ENCODE measurements around the gene CRAT.
A peak's percentile ranks its signal among the peaks of the same experiment; 100 is the strongest.

CRAT gene

DNA sequence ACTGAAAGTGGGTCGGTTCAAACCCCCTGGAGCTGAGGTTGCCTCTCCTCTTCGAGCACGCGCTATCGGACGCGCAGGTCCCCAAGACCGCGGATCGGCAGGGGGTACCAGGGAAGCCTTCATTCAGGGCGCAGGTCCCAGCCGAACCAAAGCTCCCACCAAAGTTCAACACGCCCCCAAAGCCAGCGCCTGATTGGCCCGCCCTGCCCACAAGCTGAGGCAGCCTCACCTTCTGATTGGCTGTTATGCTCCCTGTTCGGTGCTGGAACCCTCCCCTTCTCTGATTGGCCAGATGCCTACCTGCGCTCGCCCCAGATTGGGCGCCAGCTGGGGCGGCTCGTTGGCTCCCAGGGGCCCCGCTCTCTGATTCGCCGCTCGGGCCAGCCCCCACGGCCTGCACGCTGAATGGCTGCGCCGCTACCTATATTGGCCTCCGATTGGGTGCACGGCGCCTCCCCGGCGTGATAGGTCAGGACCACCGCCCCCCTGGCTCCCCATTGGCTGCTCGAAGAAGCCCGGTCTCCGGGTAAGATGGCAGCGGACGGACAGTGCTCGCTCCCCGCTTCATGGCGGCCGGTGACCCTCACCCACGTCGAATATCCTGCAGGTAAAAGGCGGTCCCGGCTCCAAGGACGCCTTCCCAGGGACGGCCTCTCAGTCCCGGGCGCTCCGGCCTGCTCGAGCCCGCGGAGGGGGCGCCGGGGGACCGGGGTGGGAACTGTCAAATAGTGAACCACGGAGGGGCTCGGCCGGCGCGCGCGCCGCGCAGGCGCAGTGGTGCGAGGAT is 29.8 kb downstream of the CRAT start, which contains the start of gene DOLPP1:
Gene DOLPP1 (plus strand): TSS at position 511 of the 787 bp plus-strand sequence. CDS start 21 bp downstream, at position 532.
- peak; percentile 95 to 98 (median 97) for DNase-seq

DNA sequence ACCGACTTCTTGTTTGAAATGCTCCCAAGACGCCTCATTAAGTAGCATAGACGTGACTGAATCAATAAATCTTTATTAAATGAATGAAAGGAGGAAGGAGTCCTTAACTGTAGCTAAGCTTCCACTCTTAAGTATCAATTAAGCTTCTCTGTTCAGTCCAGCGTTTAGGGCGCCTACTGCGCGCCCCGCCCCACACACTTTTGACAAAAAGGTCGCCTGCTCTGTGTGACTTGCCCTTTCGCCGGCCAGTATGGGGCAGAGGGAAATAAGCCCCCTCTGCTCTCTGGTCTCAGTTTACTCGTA is 30.3 kb downstream of the CRAT start:
- no peak for DNase-seq

DNA sequence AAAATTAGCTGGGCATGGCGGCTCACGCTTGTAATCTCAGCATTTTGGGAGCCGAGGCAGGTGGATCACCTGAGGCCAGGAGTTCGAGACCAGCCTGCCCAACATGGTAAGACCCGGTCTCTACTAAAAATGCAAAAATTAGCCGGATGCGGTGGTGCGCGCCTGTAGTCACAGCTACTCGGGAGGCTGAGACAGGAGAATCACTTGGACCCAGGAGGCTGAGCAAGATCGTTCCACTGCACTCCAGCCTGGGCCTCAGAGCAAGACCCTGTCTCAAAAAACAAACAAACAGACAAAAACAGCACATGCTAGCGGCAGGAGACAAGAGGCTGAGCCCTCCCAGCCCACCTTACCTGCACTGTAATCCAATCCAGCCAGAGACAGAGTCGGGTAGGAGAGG is 30.8 kb downstream of the CRAT start:
- no peak for DNase-seq

DNA sequence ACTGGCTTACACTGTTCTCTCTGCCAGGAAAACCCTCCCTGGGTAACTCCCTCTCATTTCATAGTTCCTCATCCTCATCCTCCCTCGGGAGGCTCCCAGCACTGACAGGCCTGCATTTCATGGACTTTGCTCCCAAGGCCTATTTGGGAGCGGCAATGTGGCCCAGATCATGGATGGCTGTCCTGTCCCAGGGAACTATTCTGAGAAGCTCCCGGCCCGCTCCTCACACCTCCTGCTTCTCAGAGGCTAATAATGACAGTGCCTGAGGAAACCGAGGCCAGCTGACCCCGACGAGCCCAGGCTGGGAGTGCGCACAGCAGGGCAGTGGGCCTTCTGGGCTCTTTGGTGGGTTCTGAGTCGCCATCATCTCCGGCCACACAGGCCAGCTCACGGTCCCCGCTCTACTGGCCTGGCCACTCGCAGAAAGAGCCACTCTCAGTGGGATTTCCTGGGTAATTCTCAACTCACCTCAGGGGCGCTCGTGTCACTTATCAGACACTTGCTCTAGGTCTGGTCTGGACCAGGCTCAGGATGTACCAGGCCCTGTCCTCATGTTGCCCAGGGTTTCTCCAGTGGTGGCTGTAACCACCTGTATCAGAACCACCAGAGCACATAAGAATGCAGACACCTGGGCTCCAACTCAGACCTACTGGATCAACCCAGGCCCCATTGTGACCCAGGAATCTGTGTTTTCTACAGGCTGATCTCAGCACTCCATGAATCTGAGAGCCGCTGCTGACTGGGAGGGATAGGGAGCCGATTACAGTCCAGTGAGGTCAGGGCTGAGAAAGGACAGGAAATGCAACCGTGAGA is 31.7 kb downstream of the CRAT start:
- DNase-seq = no peak

- no peak for DNase-seq
These were observed 33.4 kb downstream of the CRAT start for GRCh38 chr9:129077236-129077635.

DNA sequence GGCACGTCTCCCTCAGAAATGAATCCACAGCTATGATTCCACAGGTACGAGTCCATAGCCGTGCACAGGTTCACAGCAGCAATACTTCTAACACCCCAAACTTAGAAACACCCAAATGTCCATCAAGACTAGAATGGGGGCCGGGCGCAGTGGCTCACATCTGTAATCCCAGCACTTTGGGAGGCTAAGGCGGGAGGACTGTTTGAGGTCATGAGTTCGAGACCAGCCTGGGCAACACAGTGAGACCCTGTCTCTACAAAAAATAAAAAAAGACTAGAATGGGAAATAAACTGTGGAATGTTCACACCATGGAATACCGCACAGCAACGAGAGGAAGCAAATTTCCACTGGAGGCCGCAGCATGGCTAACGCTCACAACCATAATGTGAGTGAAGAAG is 34.0 kb downstream of the CRAT start:
- no peak for DNase-seq

- DNase-seq = no peak
These were observed 34.5 kb downstream of the CRAT start for GRCh38 chr9:129075996-129076639.

DNA sequence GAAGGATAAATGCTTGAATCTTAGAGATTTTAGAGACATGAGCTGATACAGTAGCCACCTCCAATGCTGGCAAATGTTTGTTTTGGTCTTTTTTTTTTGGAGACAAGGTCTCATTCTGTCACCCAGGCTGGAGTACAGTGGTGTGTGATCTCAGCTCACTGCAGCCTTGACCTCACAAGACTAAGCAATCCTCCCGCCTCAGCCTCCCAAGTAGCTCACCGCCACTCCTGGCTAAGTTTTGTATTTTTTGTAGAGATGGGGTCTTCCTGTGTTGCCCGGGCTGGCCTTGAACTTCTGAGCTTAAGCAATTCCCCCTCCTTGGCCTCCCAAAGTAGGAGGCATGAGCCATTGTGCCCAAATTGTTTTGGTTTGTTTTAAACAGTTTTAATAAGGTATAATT is 36.5 kb downstream of the CRAT start:
- DNase-seq = no peak

DNA sequence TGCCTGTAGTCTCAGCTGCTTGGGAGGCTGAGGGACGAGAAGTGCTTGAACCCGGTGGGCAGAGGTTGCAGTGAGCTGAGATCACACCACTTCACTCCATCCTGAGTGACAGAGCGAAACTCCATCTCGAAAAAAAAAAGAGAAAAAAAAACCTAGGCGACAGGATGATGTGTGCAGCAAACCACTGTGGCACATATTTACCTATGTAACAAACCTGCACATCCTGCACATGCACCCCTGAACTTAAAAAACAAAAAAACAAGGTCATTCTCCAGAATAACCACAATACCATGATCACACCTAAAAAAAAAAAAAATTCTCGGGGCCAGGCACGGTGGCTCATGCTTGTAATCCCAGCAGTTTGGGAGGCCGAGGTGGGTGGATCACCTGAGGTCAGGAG is 37.2 kb downstream of the CRAT start:
- no peak for DNase-seq

DNA sequence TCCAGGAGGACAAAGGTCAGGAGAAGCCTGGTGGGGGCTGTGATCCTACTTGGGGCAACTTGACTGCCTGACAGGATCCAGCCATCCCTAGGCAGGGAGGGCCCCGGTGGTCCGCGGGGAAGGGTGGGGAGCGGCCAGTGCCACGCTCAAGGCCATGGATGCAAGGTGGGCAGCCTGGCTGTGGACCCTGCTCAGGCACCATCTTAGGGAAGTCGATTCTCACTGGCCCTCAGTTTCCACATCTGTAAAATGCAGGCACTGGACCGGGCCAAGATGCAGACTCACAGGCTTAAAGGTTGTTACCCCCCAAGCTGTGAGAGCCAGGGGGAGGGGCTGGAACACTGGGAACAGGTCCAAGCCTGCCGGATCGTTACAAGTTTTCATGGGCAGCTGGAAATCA is 38.4 kb downstream of the CRAT start:
- DNase-seq = no peak

DNA sequence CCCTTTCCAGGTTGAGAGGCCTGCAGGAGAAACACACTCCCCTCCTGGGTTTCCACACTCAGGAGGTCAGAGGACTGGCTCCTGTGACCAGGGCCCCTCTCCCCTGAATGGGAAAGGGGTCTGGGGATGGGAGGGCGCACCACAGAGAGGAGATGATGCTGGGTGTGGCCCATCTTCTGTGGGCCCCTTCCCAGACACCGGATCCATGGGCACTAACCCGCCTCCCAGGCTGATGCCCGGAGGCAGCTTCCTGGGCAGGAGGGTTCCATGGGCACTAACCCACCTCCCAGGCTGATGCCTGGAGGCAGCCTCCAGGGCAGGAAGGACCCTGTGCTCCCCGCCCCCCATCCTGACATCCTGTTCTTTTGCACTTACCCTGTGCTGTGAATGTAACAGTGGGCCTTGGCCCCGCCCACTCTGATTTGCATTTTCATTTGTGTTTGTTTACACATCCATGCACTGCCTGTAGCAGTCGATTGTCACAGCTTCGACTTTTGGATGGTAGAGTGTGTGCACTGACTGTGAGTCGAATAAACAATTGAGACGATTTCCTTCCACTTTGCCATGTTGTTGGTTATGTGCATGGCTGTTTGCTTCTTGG is 39.0 kb downstream of the CRAT start:
- DNase-seq = peak in 1 of 4 experiments; percentile 15

- no peak for DNase-seq
These were observed 39.7 kb downstream of the CRAT start for GRCh38 chr9:129070696-129071525.

GRCh38 chr9:129069862-129070641 is 40.5 kb downstream of the CRAT start:
- DNase-seq = no peak

GRCh38 chr9:129068990-129069861 is 41.4 kb downstream of the CRAT start:
- peak in 2 of 4 experiments; percentile 35 to 57 for DNase-seq

DNA sequence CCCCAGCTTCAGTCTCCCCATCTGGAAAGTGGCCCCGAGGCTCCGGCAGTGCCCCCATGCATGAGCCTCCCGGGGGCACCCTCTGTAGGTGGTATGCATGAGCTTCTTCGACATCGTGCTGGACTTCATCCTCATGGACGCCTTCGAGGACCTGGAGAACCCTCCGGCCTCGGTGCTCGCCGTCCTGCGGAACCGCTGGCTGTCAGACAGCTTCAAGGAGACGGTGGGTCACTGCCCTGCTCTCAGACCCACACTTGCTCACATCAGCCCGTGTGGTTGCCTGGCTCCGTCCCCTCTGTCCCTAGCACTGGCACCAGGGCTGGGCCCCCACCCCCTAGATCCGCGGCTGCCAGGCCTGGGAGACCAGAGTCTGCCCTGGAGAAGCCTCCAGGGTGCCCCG is 42.5 kb downstream of the CRAT start:
- no peak for DNase-seq

DNA sequence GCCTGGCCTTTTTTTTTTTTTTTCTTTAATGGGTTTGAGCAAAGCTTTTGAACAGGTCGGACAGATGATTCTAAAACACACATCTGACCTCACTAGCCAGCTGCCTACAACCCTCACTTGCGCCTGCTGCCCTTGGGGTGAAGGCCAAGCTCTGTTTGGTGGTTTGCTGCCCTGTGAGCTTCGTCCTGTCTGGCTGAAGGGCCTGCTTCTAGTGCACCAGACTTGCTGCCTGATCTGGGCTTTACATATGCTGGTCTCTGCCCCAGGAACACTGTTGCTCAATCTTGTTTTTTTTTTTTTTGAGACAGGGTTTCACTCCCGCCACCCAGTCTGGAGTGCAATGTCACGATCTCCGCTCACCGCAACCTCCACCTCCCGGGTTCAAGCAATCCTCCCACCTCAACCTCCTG is 46.1 kb downstream of the CRAT start:
- no peak for DNase-seq

DNA sequence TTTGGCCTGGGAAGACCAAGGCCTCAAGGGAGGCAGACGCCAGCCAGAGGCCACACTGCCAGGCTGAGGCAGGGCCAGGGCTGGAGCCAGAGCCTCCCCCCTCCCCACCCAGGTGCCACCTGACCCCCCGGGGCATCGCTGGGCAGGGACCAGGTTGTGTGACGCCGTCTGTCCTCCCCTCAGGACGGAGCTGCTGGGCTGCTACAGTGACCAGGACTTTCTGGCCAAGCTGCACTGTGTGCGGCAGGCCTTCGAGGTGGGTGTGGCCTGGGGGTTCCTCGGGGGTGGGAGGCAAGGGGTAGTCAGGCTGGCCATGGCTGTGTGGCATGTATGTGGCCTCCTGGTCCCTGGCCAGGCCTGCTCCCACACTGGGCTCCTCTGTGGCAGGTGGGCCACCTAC is 47.5 kb downstream of the CRAT start:
- DNase-seq = no peak

DNA sequence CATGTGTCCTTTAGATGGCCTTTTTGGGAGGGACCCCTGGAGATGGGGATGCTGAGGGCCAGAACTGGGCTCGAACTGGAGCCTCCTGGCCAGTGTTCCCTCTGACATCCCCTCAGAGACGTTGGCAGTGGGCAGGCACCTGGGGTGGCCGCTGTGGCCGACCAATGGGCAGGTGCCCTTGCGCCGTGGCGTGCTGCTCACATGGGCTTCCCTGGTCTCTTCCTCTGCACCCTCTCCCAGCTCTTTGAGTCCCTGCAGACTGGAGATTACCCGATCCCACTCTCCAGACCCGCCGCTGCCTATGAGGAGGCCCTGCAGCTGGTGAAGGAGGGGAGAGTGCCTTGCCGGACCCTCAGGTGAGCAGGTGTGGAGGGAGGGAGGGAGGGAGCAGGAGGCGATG is 49.6 kb downstream of the CRAT start:
- no peak for DNase-seq

DNA sequence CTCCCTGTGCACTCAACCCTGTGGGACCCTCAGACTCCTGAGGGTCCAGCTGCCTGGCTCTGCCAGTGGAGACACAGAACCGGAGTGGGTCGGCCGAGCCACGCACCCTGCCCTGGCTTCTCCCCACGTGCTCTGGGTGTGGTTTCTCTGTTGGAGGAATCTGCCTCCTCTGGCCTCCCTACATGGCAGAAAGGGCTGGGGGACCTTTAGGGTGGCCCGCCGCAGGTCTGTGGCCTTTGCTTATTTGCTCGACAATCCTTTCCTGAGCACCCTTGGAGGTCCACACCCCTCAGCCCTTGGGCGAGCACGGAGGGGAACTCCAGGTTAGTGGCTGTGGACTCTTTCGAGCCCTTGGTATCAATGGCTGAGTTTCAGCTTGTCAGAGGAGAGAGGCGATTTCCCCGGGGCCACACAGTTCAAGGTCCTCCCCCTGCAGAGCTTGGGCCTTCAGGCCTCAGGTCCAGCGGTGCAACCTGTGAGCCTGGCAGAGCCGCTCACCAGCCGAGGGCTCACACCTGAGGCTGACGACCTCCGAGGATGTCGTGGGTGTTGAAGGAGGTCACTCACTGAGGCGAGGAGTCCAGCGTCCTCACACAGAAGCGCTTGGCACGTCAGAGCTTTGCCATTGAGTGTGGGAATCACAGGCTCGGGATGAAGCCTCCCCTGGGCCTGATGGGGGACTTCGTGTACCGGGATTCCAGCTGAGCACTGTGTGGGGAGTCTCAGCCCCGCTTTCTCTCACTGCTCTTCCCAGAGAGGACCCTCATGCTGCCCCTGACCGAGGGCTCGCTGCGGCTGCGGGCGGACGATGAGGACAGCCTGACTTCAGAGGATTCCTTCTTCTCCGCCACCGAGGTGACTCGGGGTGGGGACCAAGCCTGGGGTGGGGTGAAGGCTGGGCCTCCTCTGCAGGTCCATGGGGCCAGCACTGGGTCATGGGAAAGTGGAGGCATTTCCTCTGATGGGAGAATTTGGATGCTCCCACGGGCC is 50.5 kb downstream of the CRAT start:
- no peak for DNase-seq

All from activated naive CD4-positive, alpha-beta T cell (primary cell).